A549 (cell line): ENCODE data around the gene FAM120A. TPM values are rescaled to one million over a fixed set of nuclear protein-coding genes. Genes with fewer than 3 reads are reported as not detected.

Source experiments
- ATAC-seq, 2 experiments: fragments of 200-7000 bp in 1 of 2; fragments of >200 bp in 1 of 2; cut with Nextera tagmentation in 1 of 2; cut with Tn5 transposase in 1 of 2; 3 replicates each; pipeline versions ENCODE4 v1.8.0 to v1.9.1; 2018 to 2020; ENCODE audit warnings: mild to moderate bottlenecking in 1 of 2, moderate library complexity in 1 of 2
- CTCF ChIA-PET: fragments of 300-600 bp; sonication (Branson Sonifier 250); formaldehyde crosslinking; extraction: SDS; loops from one replicate; lab custom pipeline; 2021; ENCODE audit warnings: antibody characterized with exemption, inconsistent platforms; lab: Yijun Ruan, JAX
- POLR2A ChIA-PET: fragments of 350-600 bp; formaldehyde crosslinking; extraction: SDS; loops from one replicate; lab custom pipeline; 2021; ENCODE audit warnings: antibody characterized with exemption, inconsistent platforms; lab: Yijun Ruan, JAX
- DNase-seq, 2 experiments: peaks; one replicate each; pipeline versions ENCODE4 v3.0.0 to v3.0.0-alpha.2; 2011 to 2016; ENCODE audit warnings: low read depth in 1 of 2, low spot score in 1 of 2
- FAIRE-seq: peaks from 2 replicates; lab custom pipeline; 2011; peaks lifted over from hg19 to GRCh38; lab: Jason Lieb, UNC
- H3K27ac ChIP-seq, 2 experiments: fragments of >200 bp; sonication (Bioruptor Twin); formaldehyde crosslinking; 3 replicates each; pipeline ENCODE4 v1.5.1; 2016 to 2017
- H3K4me1 ChIP-seq: fragments of >200 bp; sonication (Bioruptor Twin); formaldehyde crosslinking; 3 replicates; pipeline ENCODE4 v1.6.1; 2016
- H3K4me2 ChIP-seq: fragments of >200 bp; sonication (Bioruptor Twin); formaldehyde crosslinking; 3 replicates; pipeline ENCODE4 v1.6.1; 2016
- H3K4me3 ChIP-seq: fragments of >200 bp; sonication (Bioruptor Twin); formaldehyde crosslinking; 3 replicates; pipeline ENCODE4 v1.5.1; 2016
- H3K9me3 ChIP-seq: fragments of >200 bp; sonication (Bioruptor Twin); formaldehyde crosslinking; 3 replicates; pipeline ENCODE4 v1.6.1; 2016
- CBX8 ChIP-seq: fragments of 200-600 bp; sonication (generic); IDR thresholded peaks from 2 replicates; pipeline ENCODE4 v1.6.1; 2016
- FOSL2 ChIP-seq, 2 experiments: fragments of 450-650 bp in 1 of 2; fragments of >200 bp in 1 of 2; sonication (Bioruptor Twin) in 1 of 2; formaldehyde crosslinking; IDR thresholded peaks; 2 replicates each; pipeline versions ENCODE4 v1.5.0 to v1.6.1; 2016 to 2020; ENCODE audit warnings: mild to moderate bottlenecking in 1 of 2, moderate library complexity in 1 of 2
- GATA3 ChIP-seq: IDR thresholded peaks from 2 replicates; pipeline ENCODE4 v1.6.1; 2012; ENCODE audit warnings: borderline replicate concordance
- HEYL ChIP-seq: fragments of 250-450 bp; sonication (Bioruptor Pico); IDR thresholded peaks from 2 replicates; pipeline ENCODE4 v1.8.0; 2021; ENCODE audit warnings: mild to moderate bottlenecking, moderate library complexity
- HOXB13 ChIP-seq: fragments of 250-450 bp; sonication (Bioruptor Pico); IDR thresholded peaks from 2 replicates; pipeline ENCODE4 v1.5.0; 2020; ENCODE audit warnings: low read depth, mild to moderate bottlenecking, moderate library complexity
- HOXB5 ChIP-seq: fragments of 250-450 bp; sonication (Bioruptor Pico); IDR thresholded peaks from 2 replicates; pipeline ENCODE4 v1.5.0; 2020; ENCODE audit warnings: mild to moderate bottlenecking, moderate library complexity
- JUNB ChIP-seq: fragments of >200 bp; sonication (Bioruptor Twin); formaldehyde crosslinking; IDR thresholded peaks from 2 replicates; pipeline ENCODE4 v1.6.1; 2016
- MAFK ChIP-seq: fragments of 450-650 bp; IDR thresholded peaks from 2 replicates; pipeline ENCODE4 v1.6.1; 2014; ENCODE audit not compliant: partially characterized antibody
- MAZ ChIP-seq: fragments of 150-350 bp; IDR thresholded peaks from 2 replicates; pipeline ENCODE4 v1.6.1; 2014; ENCODE audit warnings: antibody characterized with exemption, low read depth, low read length, borderline replicate concordance
- MYC ChIP-seq: IDR thresholded peaks from 2 replicates; pipeline ENCODE4 v1.6.1; 2012; ENCODE audit warnings: mild to moderate bottlenecking, inconsistent platforms, low read length, improper control_type of control experiment, borderline replicate concordance
- POLR2A ChIP-seq: IDR thresholded peaks from 2 replicates; pipeline ENCODE4 v1.6.1; 2012; ENCODE audit warnings: mild to moderate bottlenecking, low read length
- RAD21 ChIP-seq, 2 experiments: fragments of >200 bp in 1 of 2; sonication (Bioruptor Twin) in 1 of 2; formaldehyde crosslinking in 1 of 2; IDR thresholded peaks in 1 of 2; conservative IDR thresholded peaks in 1 of 2; 2 replicates in 1 of 2; 3 replicates in 1 of 2; pipeline ENCODE4 v1.6.1; 2012 to 2018; ENCODE audit warnings: inconsistent platforms in 1 of 2
- RNF2 ChIP-seq: fragments of 200-600 bp; sonication (generic); IDR thresholded peaks from 2 replicates; pipeline ENCODE4 v1.6.1; 2016; ENCODE audit warnings: low read depth, mild to moderate bottlenecking, antibody characterized with exemption, moderate library complexity, borderline replicate concordance
- SMC3 ChIP-seq: fragments of >200 bp; sonication (Bioruptor Twin); formaldehyde crosslinking; IDR thresholded peaks from 3 replicates; pipeline ENCODE4 v1.6.1; 2018; ENCODE audit warnings: inconsistent platforms
- TFCP2L1 ChIP-seq: fragments of 250-450 bp; sonication (Bioruptor Pico); IDR thresholded peaks from 2 replicates; pipeline ENCODE4 v1.5.0; 2021; ENCODE audit warnings: mild to moderate bottlenecking
- WGBS: methylation state at CpG from one replicate; pipeline ENCODE4 v1.1.6; 2017; ENCODE audit errors: missing lambda C conversion rate; 5-methylcytosine and 5-hydroxymethylcytosine counted together
- polyA plus RNA-seq, 4 experiments: library from polyadenylated mRNA; depleted of rRNA in 3 of 4; stranded (reverse); fragments of >200 nt; fragmentation: RNase III in 1 of 4; extraction: RNeasy Plus Mini Kit Qiagen cat#74134 plus additional on column Dnase treatment in 1 of 4; gene quantifications; 2 replicates in 3 of 4; 3 replicates in 1 of 4; pipeline ENCODE4 v1.2.3, GENCODE V29; 2011 to 2017
- TF ChIP-seq, protein P1 (sequence below): fragments of 250-450 bp; sonication (Bioruptor Pico); IDR thresholded peaks from 2 replicates; pipeline ENCODE4 v1.5.0; 2021; ENCODE audit warnings: mild to moderate bottlenecking, moderate library complexity, borderline replicate concordance
- TF ChIP-seq, protein P2 (sequence below): IDR thresholded peaks from 2 replicates; pipeline ENCODE4 v1.6.1; 2012
- TF ChIP-seq, protein P3 (sequence below): IDR thresholded peaks from 2 replicates; pipeline ENCODE4 v1.6.1; 2012; ENCODE audit warnings: low read depth, borderline replicate concordance
- TF ChIP-seq, protein P4 (sequence below): fragments of 150-350 bp; IDR thresholded peaks from 2 replicates; pipeline ENCODE4 v1.6.1; 2014; ENCODE audit warnings: low read depth, mild to moderate bottlenecking, low read length
- TF ChIP-seq, protein P5 (sequence below): IDR thresholded peaks from 2 replicates; pipeline ENCODE4 v1.6.1; 2012

Gene FAM120A
- polyA plus RNA-seq, 2 of the 4 experiments (the other 2 are of a cell fraction) = 86.3 to 111 TPM

DNA sequence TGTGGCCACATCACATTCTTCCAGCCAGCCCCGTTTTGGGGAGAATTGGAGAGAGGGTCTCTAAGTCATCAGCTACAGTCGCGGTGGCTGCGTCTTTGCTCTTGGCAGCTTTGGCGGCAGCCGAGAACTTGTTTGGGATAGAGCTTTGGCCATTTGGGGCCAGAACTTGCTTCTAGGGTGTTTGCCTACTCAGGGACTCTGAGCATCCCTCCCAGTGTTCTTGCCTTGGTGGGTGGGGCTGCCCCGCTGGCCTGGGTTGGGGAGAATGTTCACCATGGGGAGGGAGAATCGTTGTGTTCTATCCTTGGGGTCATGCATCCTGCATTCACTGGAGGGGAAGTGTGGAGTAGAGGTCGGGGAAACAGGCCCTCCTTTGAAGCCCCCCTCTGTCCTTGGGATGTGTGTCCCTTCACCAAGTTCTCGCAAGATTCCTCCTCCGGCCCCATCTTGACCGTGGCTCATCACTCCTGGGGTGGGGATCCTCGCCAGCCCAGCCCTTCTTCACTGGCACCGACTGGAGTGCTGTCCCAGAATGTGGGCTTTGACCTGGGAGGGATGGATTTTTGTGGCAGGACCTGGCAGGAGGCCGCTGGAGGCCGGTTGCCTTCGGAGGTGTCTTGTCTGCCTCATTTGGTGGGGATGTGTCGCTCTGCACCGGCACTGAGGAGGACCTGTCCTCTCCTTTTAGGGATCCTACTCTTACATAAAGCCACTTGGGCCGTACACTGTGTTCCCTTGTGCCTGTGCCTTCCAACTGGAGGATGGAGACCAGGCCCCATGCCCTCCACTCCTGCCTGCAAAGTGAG, 128.4 kb downstream of the FAM120A start:
- CTCF ChIA-PET = interaction anchor here (2.0 kb wide), 2 partner anchors 14 to 102 kb away, joined by 5 to 7 read pairs; no protein-coding TSS in a partner anchor
- TF ChIP-seq SMC3 (no peak), RNF2 (no peak), HOXB13 (CRISPR knock-in tag) (no peak), GATA3 (no peak), RAD21 (conservative IDR thresholded peaks at IDR 0.05 in 1 of 2, IDR thresholded peaks at IDR 0.05 in 1 of 2) (no peak), TFCP2L1 (no peak), FOSL2 (IDR thresholded peaks at IDR 0.05) (no peak), FOSL2 (CRISPR knock-in tag; IDR thresholded peaks at IDR 0.05) (no peak), JUNB (no peak), HOXB5 (no peak), MAZ (no peak), POLR2A (no peak), MAFK (no peak), HEYL (CRISPR knock-in tag) (no peak), CBX8 (no peak)
- TF ChIP-seq, protein P1, sequence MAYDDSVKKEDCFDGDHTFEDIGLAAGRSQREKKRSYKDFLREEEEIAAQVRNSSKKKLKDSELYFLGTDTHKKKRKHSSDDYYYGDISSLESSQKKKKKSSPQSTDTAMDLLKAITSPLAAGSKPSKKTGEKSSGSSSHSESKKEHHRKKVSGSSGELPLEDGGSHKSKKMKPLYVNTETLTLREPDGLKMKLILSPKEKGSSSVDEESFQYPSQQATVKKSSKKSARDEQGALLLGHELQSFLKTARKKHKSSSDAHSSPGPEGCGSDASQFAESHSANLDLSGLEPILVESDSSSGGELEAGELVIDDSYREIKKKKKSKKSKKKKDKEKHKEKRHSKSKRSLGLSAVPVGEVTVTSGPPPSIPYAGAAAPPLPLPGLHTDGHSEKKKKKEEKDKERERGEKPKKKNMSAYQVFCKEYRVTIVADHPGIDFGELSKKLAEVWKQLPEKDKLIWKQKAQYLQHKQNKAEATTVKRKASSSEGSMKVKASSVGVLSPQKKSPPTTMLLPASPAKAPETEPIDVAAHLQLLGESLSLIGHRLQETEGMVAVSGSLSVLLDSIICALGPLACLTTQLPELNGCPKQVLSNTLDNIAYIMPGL (CRISPR knock-in tag) = no peak
- TF ChIP-seq, protein P2, sequence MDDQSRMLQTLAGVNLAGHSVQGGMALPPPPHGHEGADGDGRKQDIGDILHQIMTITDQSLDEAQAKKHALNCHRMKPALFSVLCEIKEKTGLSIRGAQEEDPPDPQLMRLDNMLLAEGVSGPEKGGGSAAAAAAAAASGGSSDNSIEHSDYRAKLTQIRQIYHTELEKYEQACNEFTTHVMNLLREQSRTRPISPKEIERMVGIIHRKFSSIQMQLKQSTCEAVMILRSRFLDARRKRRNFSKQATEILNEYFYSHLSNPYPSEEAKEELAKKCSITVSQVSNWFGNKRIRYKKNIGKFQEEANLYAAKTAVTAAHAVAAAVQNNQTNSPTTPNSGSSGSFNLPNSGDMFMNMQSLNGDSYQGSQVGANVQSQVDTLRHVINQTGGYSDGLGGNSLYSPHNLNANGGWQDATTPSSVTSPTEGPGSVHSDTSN = no peak
- TF ChIP-seq, protein P3, sequence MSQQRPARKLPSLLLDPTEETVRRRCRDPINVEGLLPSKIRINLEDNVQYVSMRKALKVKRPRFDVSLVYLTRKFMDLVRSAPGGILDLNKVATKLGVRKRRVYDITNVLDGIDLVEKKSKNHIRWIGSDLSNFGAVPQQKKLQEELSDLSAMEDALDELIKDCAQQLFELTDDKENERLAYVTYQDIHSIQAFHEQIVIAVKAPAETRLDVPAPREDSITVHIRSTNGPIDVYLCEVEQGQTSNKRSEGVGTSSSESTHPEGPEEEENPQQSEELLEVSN = no peak
- TF ChIP-seq, protein P4, sequence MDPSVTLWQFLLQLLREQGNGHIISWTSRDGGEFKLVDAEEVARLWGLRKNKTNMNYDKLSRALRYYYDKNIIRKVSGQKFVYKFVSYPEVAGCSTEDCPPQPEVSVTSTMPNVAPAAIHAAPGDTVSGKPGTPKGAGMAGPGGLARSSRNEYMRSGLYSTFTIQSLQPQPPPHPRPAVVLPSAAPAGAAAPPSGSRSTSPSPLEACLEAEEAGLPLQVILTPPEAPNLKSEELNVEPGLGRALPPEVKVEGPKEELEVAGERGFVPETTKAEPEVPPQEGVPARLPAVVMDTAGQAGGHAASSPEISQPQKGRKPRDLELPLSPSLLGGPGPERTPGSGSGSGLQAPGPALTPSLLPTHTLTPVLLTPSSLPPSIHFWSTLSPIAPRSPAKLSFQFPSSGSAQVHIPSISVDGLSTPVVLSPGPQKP = no peak
- TF ChIP-seq, protein P5, sequence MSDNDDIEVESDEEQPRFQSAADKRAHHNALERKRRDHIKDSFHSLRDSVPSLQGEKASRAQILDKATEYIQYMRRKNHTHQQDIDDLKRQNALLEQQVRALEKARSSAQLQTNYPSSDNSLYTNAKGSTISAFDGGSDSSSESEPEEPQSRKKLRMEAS = no peak
- FAIRE-seq = no peak

DNA sequence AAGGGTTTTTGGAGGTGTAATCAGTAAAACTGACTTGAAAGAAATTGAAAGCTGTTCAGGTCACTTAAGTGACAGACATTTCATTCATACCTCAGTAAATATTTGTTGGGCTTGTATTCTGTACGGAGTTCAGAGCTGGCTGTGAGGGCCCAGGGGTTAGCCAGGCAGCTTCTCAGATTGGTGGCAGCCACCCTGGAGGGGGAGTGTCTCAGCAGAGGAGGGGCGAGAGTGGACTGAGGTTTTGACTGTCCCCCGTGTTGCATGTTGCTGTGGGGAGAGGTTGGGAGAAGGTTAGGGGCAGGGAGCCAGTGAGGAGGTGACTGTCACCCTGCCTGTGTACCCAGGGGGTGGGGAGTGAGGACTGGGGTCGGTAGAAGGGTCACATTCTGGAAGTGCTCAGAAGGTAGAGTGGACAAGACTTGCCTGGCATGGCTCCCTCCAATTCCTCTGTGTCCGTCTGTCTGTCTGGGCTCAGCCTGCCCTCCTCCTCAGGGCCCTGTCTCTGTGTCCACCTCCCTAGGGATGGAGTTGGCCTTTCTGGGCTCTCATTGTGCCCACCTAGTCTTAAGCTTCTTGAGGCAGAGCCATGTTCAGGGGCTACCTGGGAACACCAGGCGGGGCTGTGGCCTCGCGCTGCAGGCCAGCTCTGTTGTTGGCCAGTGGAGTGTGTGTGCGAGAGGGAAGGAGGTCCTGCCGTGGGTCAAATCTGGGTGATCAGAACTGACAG, 129.3 kb downstream of the FAM120A start:
- Histone ChIP-seq H3K4me2 (no peak overlapping the region), H3K9me3 (peaks cover 17% of the 10 kb centered on the region), H3K4me3 (no peak overlapping the region), H3K4me1 (peaks cover 8% of the 10 kb centered on the region), H3K27ac (no peak overlapping the region)
- FAIRE-seq (no peak), ATAC-seq (no peak), DNase-seq (no peak)
- ChIA-PET POLR2A (no interaction called here), CTCF (interaction anchor here (2.0 kb wide), 2 partner anchors 14 to 101 kb away, joined by 5 to 7 read pairs; no protein-coding TSS in a partner anchor)
- no peak for TF ChIP-seq MYC
- 84% methylated on average over 10 of the region's 10 CpGs for WGBS

More for the DNA sequence above, 128.4 kb downstream of the FAM120A start:
- ATAC-seq = no peak
- Histone ChIP-seq H3K4me3 (no peak overlapping the region), H3K9me3 (peaks cover 11% of the 10 kb centered on the region), H3K4me1 (peaks cover 14% of the 10 kb centered on the region), H3K27ac (no peak overlapping the region), H3K4me2 (no peak overlapping the region)
- no peak for DNase-seq
- WGBS = 90% methylated on average over 20 of the region's 20 CpGs
- POLR2A ChIA-PET = no interaction called here
